GM19043 (cell line): ENCODE results near the gene GRK6.
"Not testable (repeated sequence)": the region's sequence is repeated elsewhere in the genome, so short reads cannot be mapped to it uniquely, and the experiment has no call there.

ENCODE experiments used
- ATAC-seq: cut with Tn5 transposase; IDR thresholded peaks from one replicate; pipeline ENCODE4 v1.9.1; 2021; ENCODE audit warnings: low read depth; ENCODE audit not compliant: unreplicated experiment

Gene GRK6

DNA sequence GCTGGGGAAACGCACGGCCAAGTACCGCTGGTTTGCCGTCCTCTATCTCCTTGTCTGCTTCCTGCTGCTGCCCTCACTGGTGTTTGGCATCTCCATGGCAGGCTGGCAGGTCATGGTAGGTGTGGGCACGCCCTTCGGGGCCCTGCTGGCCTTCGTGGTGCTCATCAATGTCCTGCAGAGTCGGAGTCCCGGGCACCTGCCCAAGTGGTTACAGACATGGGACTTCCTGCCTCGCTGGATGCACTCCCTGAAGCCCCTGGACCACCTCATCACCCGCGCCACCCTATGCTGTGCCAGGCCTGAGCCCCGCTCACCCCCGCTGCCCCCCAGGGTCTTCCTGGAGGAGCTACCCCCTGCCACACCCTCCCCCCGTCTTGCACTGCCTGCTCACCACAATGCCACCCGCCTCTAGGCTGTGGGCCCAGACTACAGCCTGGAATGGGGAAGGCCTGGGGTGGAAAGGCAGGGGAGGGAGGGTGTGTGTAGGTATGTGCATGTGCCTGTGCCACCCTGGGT, 28.5 kb upstream of the GRK6 start:
- no peak for ATAC-seq

DNA sequence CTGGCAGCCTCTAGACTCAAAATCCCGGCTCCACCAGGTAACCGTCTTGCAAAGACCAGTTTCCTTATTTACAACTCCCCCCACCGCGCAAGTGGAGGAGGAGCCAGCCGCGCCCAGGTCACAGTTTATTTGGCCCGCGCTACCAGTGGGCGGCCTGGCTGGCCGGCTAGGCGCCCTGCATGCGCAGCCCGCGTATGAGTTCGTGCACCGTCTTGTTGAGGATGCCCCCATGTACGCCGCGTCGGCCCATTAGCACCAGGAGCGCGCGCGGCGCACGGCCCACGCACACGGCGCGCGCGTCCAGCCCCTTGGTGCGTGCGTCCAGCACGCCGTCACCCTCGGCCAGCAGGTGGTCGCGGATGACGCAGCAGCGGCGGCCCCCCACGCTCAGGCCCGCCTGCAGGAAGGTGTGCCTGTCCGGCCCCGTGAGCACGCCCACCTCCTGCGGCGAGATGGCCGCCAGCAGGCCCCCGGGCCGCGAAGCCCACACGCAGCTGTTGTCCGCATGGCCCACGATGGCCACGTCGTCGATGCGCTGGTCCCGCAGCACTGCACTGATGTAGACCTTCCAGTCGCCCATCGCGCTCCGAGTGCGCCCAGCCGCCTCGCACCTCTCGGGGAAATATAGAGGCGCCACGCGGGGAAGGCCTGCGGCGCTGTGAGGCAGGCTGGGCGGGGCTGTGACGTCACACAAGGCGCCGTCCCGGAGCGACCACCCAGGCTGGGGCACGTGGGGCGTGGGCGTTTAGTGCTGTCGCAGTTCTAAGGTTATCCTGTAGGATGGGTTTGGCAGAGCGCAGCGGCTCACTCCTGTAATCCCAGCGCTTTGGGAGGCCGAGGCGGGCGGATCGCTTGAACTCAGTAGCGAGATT, 26.2 kb upstream of the GRK6 start, which contains the start of gene PFN3:
Gene PFN3, minus strand, starts transcription at position 665 of the 872 bp plus-strand sequence. Its CDS starts 85 bp downstream, at position 580.
- ATAC-seq, result no peak

- ATAC-seq, result no peak
These were observed 24.0 kb upstream of the GRK6 start for GRCh38 chr5:177402271-177403043.

GRCh38 chr5:177403102-177403791, 23.2 kb upstream of the GRK6 start:
- peak; percentile 9 for ATAC-seq

GRCh38 chr5:177403792-177404640, 22.5 kb upstream of the GRK6 start:
- peak; percentile 65 for ATAC-seq

GRCh38 chr5:177404641-177405179, 21.8 kb upstream of the GRK6 start:
- ATAC-seq, result no peak

DNA sequence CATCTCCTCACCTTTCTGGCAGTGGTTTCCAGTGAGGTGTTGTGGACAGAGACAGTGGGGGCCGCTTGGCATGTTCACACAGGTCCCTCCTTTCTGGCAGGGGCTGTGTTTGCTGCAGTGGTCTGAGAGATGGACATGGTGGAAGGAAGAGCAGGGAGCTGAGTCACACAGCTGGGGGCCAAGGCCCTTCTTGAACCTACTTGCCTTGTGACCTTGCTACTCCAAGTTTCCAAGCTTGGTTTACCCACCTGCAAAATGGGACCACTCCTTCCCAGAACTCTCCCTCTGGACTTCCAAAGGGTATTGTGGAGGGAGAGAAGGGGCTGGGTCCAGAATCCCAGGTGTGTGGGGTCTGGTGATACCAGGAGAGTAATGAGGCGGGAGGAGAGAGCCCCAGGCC, 21.2 kb upstream of the GRK6 start:
- ATAC-seq, result no peak

GRCh38 chr5:177405805-177406204, 20.7 kb upstream of the GRK6 start:
- ATAC-seq, result no peak

DNA sequence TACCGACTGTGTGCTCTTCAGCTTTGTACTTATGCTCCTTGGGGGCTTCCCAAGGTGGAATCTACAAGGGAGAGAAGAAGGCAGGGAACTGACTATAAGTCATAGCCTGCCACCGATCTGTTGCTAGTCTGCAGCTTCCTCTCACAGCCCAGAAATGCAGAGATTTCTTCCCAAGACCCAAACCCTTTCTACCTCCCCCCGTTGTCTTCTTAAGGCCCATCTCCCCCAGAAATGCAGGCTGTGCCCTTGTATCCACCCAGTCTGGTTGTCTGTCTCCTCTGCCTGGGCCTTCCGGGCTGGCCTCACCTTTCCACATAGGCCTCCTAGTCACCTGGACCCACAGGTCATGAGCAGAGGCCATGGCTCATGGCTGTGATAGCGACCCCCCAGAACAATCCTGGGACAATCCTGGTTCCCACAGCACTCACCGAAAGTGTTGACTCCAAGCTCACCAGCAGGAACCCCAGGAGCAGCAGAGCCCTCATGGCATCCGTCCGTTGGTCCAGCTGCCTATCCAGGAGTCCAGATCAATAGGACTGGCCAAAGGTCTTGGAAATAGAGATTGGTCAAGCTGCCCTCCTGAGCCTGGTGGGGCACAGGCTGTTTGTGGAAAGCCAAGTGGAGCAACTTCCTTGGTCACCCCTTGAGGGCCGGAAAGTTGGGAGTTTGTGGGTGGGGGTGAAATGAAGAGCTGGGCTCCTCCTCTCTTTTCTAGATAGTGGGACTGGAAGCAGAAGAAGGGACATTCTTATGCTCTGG, 17.3 kb upstream of the GRK6 start, which contains the start of gene F12:
Gene F12, minus strand, starts transcription at position 522 of the 759 bp plus-strand sequence. Its CDS starts 37 bp downstream, at position 485.
- ATAC-seq, result no peak

DNA sequence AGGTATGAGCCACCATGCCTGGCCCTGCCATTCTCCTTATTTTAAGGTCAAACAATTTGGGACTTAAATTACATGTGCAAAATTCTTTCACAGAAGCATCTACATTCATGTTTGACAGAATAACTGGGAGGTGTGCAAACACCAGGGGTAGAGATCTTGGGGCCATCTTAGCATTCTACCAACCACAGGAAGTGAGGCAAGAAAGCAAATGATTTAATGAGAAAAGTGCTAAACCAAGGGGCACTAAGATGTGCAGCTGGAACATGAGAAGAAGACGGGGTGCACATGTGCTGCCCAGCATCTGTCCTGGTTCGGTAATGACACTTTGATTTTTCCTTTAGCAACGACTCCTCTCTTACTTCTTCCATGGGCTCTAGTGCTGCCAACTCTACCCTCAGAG, 15.9 kb upstream of the GRK6 start:
- no peak for ATAC-seq

DNA sequence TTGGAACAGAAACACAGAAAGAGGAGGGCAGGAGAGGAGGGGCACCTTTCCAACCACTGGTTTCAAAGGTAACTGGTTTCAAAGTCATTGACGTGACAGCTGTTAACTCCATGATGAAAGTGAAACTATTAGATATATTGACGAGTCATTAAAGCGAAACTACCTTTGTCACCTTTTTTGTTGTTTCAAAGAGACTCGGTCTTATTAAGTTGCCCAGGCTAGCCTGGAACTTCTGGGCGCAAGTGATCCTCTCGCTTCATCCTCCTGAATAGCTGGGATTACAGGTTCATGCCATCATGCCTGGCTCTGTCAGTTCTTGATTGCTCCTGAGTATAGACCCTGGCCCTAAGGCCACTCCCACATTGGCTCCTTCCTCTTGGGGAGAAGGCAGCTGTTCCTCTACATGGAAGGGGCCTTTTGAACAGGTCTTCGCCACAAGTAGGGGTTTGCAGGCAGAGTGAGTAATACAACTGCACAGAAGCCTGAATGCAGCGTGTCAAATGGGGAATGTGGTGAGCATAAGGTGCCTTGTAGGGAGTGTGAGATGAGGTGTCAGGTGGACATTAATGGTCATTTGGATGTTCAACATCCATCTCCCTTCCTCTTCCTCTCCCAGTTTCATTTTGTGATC, 13.8 kb upstream of the GRK6 start:
- peak; percentile 76 for ATAC-seq

DNA sequence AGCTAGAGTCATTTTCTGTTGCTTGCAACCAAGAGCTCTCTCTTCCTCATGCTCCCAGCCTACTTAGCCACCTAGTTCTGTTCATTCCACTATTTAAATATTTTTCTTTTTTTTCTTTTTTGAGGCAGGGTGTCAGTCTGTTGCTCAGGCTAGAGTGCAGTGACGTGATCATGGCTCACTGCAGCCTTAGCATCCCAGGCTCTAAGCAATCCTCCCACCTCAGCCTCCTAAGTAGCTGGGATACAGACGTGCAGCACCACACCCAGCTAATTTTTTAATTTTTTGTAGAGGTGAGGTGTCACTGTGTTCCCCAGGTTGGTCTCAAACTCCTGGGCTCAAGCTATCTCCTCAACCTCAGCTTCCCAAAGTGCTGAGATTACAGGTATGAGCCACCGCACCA, 12.0 kb upstream of the GRK6 start:
- ATAC-seq, result no peak

- ATAC-seq, result not testable (repeated sequence)
These were observed 9.4 kb upstream of the GRK6 start for GRCh38 chr5:177417081-177417480.

- ATAC-seq, result no peak
These were observed 7.4 kb upstream of the GRK6 start for GRCh38 chr5:177419046-177419445.

GRCh38 chr5:177420472-177420871, 6.0 kb upstream of the GRK6 start:
- ATAC-seq, result not testable (repeated sequence)

DNA sequence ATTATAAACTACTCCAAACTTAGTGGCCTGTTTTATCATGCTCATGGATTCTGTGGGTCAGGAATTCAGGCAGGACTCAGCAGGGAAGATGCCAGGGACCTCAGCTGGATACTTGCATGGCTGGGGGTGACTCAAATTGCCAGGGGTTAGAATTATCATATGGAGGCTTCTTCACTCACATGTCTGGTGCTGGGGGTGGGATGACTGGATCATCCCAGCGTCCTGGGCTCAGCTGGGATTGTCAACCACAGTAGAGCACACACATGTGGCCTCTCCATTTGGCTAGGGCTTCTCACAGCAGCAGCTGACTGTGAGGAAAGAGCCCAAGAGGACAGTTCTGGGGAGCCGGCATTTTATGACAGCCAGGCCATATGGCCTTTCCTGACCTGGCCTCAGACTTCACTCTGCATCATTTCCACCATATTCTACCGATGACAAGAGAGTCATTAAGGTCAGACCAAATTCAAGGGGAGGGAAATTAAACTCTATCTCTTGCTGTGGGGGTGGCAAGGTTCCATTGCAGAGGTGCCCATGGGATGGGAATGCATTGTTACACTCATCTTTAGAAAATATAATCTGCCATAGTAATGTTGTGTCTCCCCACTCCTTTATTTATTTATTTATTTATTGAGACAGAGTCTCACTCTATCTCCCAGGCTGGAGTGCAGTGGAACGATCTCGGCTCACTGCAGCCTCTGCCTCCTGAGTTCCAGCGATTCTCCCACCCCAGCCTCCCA, 5.2 kb upstream of the GRK6 start:
- no peak for ATAC-seq

DNA sequence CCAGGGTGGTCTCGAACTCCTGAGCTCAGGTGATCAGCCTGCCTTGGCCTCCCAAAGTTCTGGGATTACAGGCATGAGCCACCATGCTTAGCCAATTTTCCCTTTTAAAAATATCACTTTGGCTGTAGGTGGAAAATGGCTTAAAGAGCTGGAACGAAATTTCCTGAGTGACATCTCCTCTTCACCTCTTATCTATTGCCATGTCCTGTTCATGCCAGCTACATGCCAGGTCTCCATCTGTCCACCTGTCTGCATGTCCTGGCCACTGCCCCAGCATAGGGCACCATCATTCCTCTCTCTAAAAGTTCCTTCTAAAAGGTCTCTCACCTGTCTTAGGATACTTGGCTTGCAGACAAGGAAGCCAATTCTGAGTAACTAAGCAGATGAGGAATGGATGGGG, 2.8 kb upstream of the GRK6 start:
- no peak for ATAC-seq
